Measurements from ENCODE around the gene CSAD. TPM values are rescaled to one million over a fixed set of nuclear protein-coding genes. Genes with fewer than 3 reads are reported as not detected.

Gene CSAD
- total and polyA plus RNA-seq, 2 donors (not counting 1 experiment from before 2014, with no cell fraction given): 57.0 to 64.6 TPM

DNA sequence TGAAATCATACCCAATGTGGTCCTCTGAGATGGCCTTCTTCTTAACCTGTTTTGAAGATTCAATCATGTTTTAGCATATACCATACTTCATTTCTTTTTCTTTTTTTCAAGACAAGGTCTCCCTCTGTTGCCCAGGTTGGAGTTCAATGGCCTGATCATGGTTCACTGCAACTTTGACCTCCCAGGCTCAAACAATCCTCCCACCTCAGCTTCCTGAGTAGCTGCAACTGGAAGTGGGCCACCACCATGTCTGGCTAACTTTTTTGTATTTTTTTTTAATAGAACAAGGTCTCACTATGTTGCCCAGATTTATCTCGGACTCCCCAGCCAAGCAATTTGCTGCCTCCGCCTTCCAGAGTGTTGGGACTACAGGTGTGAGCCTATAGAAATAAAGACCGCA is 47.0 kb downstream of the CSAD start:
- ChIA-PET CTCF (interaction anchor here (0.7 kb wide), 1 partner anchor 53 kb away, joined by 4 read pairs; no protein-coding TSS in a partner anchor), POLR2A (no interaction called here)
- Mint-ChIP-seq H3K9me3 (ENCODE audit: insufficient read depth) (peaks cover 2% of the 10 kb centered on the region), H3K4me3 (no peak overlapping the region), H3K27ac (no peak overlapping the region), H3K4me1 (no peaks in the 10 kb centered on the region), H3K27me3 (peaks cover 18% of the 10 kb centered on the region)
- ATAC-seq (ENCODE audit: low read depth) (no peak), DNase-seq (no peak)
- H3K4me1 ChIP-seq (ENCODE audit: control insufficient read depth in 2 of 2, insufficient read depth in 2 of 2, low read length in 2 of 2): no peaks in the 10 kb centered on the region
- TF ChIP-seq EZH2 (IDR thresholded peaks at IDR 0.05; ENCODE audit: borderline replicate concordance, insufficient read depth, low read depth, low read length, poor library complexity, severe bottlenecking): no peak
- TF ChIP-seq, protein P1, sequence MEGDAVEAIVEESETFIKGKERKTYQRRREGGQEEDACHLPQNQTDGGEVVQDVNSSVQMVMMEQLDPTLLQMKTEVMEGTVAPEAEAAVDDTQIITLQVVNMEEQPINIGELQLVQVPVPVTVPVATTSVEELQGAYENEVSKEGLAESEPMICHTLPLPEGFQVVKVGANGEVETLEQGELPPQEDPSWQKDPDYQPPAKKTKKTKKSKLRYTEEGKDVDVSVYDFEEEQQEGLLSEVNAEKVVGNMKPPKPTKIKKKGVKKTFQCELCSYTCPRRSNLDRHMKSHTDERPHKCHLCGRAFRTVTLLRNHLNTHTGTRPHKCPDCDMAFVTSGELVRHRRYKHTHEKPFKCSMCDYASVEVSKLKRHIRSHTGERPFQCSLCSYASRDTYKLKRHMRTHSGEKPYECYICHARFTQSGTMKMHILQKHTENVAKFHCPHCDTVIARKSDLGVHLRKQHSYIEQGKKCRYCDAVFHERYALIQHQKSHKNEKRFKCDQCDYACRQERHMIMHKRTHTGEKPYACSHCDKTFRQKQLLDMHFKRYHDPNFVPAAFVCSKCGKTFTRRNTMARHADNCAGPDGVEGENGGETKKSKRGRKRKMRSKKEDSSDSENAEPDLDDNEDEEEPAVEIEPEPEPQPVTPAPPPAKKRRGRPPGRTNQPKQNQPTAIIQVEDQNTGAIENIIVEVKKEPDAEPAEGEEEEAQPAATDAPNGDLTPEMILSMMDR (IDR thresholded peaks at IDR 0.05): no peak
- peaks cover 2 to 11% (median 8%) of the 10 kb centered on the region in 3 donors for H3K9me3 ChIP-seq (ENCODE audit: control extremely low read depth in 1 of 3, control insufficient read depth in 2 of 3, insufficient read depth in 1 of 3, low read length in 2 of 3)
- H3K79me2 ChIP-seq (ENCODE audit: control insufficient read depth, insufficient read depth, low read length): no peaks in the 10 kb centered on the region
- intact Hi-C loops (cut with micrococcal nuclease): no loop called here
- no peak overlapping the region for H3K4me2 ChIP-seq (replicated peaks; ENCODE audit: low read depth, low read length, poor library complexity, severe bottlenecking)
- H3K27ac ChIP-seq (ENCODE audit: low read length in 2 of 2): no peak overlapping the region
- H2AFZ ChIP-seq (ENCODE audit: insufficient read depth, low read depth, low read length, poor library complexity, severe bottlenecking): no peak overlapping the region
- H3K9ac ChIP-seq (ENCODE audit: low read length): no peak overlapping the region
- no peaks in the 10 kb centered on the region for H4K20me1 ChIP-seq (ENCODE audit: control insufficient read depth, insufficient read depth, low read length, poor library complexity, severe bottlenecking)
- H3K27me3 ChIP-seq (replicated peaks in 1 of 4; ENCODE audit: control extremely low read depth in 1 of 4, control insufficient read depth in 3 of 4, insufficient read depth in 4 of 4, low read length in 3 of 4): peaks cover 0 to 5% (median 0%) of the 10 kb centered on the region in 4 experiments
- H3K36me3 ChIP-seq (replicated peaks in 1 of 2; ENCODE audit: control extremely low read depth in 1 of 2, control insufficient read depth in 1 of 2, extremely low read depth in 1 of 2, insufficient read depth in 2 of 2, low read length in 1 of 2): no peaks in the 10 kb centered on the region
- H3K4me3 ChIP-seq (ENCODE audit: control extremely low read depth in 1 of 5, extremely low read depth in 1 of 5, insufficient read depth in 1 of 5, low read depth in 2 of 5, low read length in 4 of 5): no peak overlapping the region
- no CpG with 5 or more reads among the region's 3 CpGs for WGBS (ENCODE audit: insufficient coverage)

DNA sequence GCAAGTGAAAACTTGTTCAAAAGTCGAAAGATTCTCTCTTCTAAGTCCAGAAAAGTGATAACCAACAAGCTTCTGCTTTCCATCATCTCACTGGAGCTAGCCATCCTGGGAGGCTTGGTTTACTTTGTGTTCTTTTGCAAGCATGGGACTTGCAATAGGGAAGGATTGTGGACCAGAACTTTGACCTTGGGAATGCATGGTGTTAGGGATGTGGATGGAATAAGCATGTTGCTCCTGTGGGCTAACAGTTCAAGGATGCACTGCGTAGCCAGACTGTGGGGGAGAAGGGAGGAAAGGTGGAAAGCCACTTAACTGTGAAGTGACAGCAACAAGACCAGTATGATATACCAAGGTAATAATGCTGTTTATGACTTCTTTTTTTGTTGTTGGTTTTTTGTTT is 48.9 kb downstream of the CSAD start:
- H3K4me2 ChIP-seq (replicated peaks; ENCODE audit: low read depth, low read length, poor library complexity, severe bottlenecking): no peak overlapping the region
- H3K4me3 Mint-ChIP-seq: no peak overlapping the region
- ATAC-seq (ENCODE audit: low read depth) (no peak), DNase-seq (no peak)
- no peak overlapping the region for H3K9ac ChIP-seq (ENCODE audit: low read length)
- no peak overlapping the region for H3K4me3 ChIP-seq (ENCODE audit: control extremely low read depth in 1 of 5, extremely low read depth in 1 of 5, insufficient read depth in 1 of 5, low read depth in 2 of 5, low read length in 4 of 5)
- H3K36me3 ChIP-seq (replicated peaks in 1 of 2; ENCODE audit: control extremely low read depth in 1 of 2, control insufficient read depth in 1 of 2, extremely low read depth in 1 of 2, insufficient read depth in 2 of 2, low read length in 1 of 2): no peaks in the 10 kb centered on the region
- no peak overlapping the region for H2AFZ ChIP-seq (ENCODE audit: insufficient read depth, low read depth, low read length, poor library complexity, severe bottlenecking)
- H3K9me3 ChIP-seq (ENCODE audit: control extremely low read depth in 1 of 3, control insufficient read depth in 2 of 3, insufficient read depth in 1 of 3, low read length in 2 of 3): peaks cover 2 to 6% (median 4%) of the 10 kb centered on the region in 3 donors
- no peaks in the 10 kb centered on the region for H3K79me2 ChIP-seq (ENCODE audit: control insufficient read depth, insufficient read depth, low read length)
- CTCF ChIA-PET: no interaction called here
- POLR2A ChIA-PET: interaction anchor here (0.5 kb wide), 1 partner anchor 53 kb away, joined by 4 read pairs; the partner anchor contains the start of gene SPRYD3
- no peaks in the 10 kb centered on the region for H3K9me3 Mint-ChIP-seq (ENCODE audit: insufficient read depth)
- intact Hi-C loops (cut with micrococcal nuclease): no loop called here
- peaks cover 0 to 10% (median 0%) of the 10 kb centered on the region in 4 experiments for H3K27me3 ChIP-seq (replicated peaks in 1 of 4; ENCODE audit: control extremely low read depth in 1 of 4, control insufficient read depth in 3 of 4, insufficient read depth in 4 of 4, low read length in 3 of 4)
- no peak overlapping the region for H3K27ac Mint-ChIP-seq
- TF ChIP-seq, protein P1 (IDR thresholded peaks at IDR 0.05): no peak
- no peak for TF ChIP-seq EZH2 (IDR thresholded peaks at IDR 0.05; ENCODE audit: borderline replicate concordance, insufficient read depth, low read depth, low read length, poor library complexity, severe bottlenecking)
- H3K27me3 Mint-ChIP-seq: peaks cover 16% of the 10 kb centered on the region
- WGBS (ENCODE audit: insufficient coverage): 83% methylated on average over 1 of the region's 2 CpGs
- H4K20me1 ChIP-seq (ENCODE audit: control insufficient read depth, insufficient read depth, low read length, poor library complexity, severe bottlenecking): no peaks in the 10 kb centered on the region
- no peak overlapping the region for H3K27ac ChIP-seq (ENCODE audit: low read length in 2 of 2)
- H3K4me1 ChIP-seq (ENCODE audit: control insufficient read depth in 2 of 2, insufficient read depth in 2 of 2, low read length in 2 of 2): no peaks in the 10 kb centered on the region
- no peaks in the 10 kb centered on the region for H3K4me1 Mint-ChIP-seq
